D721Med (cell line): ENCODE data around the gene NABP1.

Experiments used
- DNase-seq: peaks from one replicate; pipeline ENCODE4 v3.0.0; 2011; ENCODE audit warnings: low spot score; ENCODE audit not compliant: insufficient read length
- FAIRE-seq: peaks from 2 replicates; lab custom pipeline; 2011; peaks lifted over from hg19 to GRCh38; lab: Jason Lieb, UNC
- CTCF ChIP-seq: IDR thresholded peaks from 2 replicates; pipeline ENCODE4 v1.5.1; 2012; ENCODE audit warnings: mild to moderate bottlenecking, control low read depth; ENCODE audit not compliant: insufficient read depth; ENCODE audit errors: missing control alignments

NABP1 gene

GRCh38 chr2:191677646-191678436 lies at the start of gene NABP1:
TSS of gene NABP1 (plus strand) at chr2:191678136. CDS start at chr2:191678615, 479 bp downstream.
- DNase-seq (peak; percentile 70), FAIRE-seq (no peak)
- TF ChIP-seq CTCF, result no peak

GRCh38 chr2:191629001-191629453 lies 48.9 kb upstream of the NABP1 start:
- DNase-seq, result no peak
- no peak for TF ChIP-seq CTCF
- no peak for FAIRE-seq

GRCh38 chr2:191629976-191630712 lies 47.8 kb upstream of the NABP1 start:
- no peak for TF ChIP-seq CTCF
- no peak for FAIRE-seq

GRCh38 chr2:191631754-191632153 lies 46.2 kb upstream of the NABP1 start:
- no peak for DNase-seq
- FAIRE-seq, result no peak
- TF ChIP-seq CTCF, result no peak

More at GRCh38 chr2:191629976-191630712, 47.8 kb upstream of the NABP1 start:
- no peak for DNase-seq

GRCh38 chr2:191632426-191632825 lies 45.5 kb upstream of the NABP1 start:
- no peak for DNase-seq
- FAIRE-seq, result no peak
- no peak for TF ChIP-seq CTCF

- no peak for DNase-seq
- no peak for FAIRE-seq
- no peak for TF ChIP-seq CTCF
Observed at GRCh38 chr2:191634791-191635190, 43.1 kb upstream of the NABP1 start.
